ENCODE measurements around the gene ALPP. TPM values are rescaled to one million over a fixed set of nuclear protein-coding genes. Genes with fewer than 3 reads are reported as not detected.
"Not testable (repeated sequence)": the region's sequence is repeated elsewhere in the genome, so short reads cannot be mapped to it uniquely, and the experiment has no call there.

Gene ALPP
- polyA plus RNA-seq, 1 experiment = not detected

- no peaks in the 10 kb centered on the region; the same call in 1 of the 2 replicates for H3K9me3 ChIP-seq (ENCODE audit: control insufficient read depth, insufficient read depth, low read length)
- peaks cover 39% of the 10 kb centered on the region for H3K27me3 ChIP-seq (ENCODE audit: control insufficient read depth, insufficient read depth, low read length)
- H3K4me3 ChIP-seq (ENCODE audit: low read depth, low read length) = no peak overlapping the region
- no peak overlapping the region for H3K27ac ChIP-seq (ENCODE audit: low read depth, low read length)
- ChIA-PET CTCF (no interaction called here), POLR2A (no interaction called here)
- TF ChIP-seq CTCF (IDR thresholded peaks at IDR 0.05; ENCODE audit: low read depth, low read length) = no peak
- DNase-seq (ENCODE audit: low read depth, low spot score) = no peak
Measured at GRCh38 chr2:232353096-232353495, 25.5 kb upstream of the ALPP start.

GRCh38 chr2:232353660-232354059, 24.9 kb upstream of the ALPP start:
- CTCF ChIA-PET = no interaction called here
- POLR2A ChIA-PET = no interaction called here
- TF ChIP-seq CTCF (IDR thresholded peaks at IDR 0.05; ENCODE audit: low read depth, low read length) = no peak
- H3K4me3 ChIP-seq (ENCODE audit: low read depth, low read length) = no peak overlapping the region
- no peak for DNase-seq (ENCODE audit: low read depth, low spot score)
- H3K27ac ChIP-seq (ENCODE audit: low read depth, low read length) = no peak overlapping the region
- H3K27me3 ChIP-seq (ENCODE audit: control insufficient read depth, insufficient read depth, low read length) = peaks cover 39% of the 10 kb centered on the region
- H3K9me3 ChIP-seq (ENCODE audit: control insufficient read depth, insufficient read depth, low read length) = no peaks in the 10 kb centered on the region; the same call in 1 of the 2 replicates

GRCh38 chr2:232354069-232354468, 24.5 kb upstream of the ALPP start:
- no peak overlapping the region for H3K27ac ChIP-seq (ENCODE audit: low read depth, low read length)
- no peak for DNase-seq (ENCODE audit: low read depth, low spot score)
- POLR2A ChIA-PET = no interaction called here
- TF ChIP-seq CTCF (IDR thresholded peaks at IDR 0.05; ENCODE audit: low read depth, low read length) = no peak
- H3K27me3 ChIP-seq (ENCODE audit: control insufficient read depth, insufficient read depth, low read length) = peaks cover 39% of the 10 kb centered on the region
- H3K9me3 ChIP-seq (ENCODE audit: control insufficient read depth, insufficient read depth, low read length) = no peaks in the 10 kb centered on the region; the same call in 1 of the 2 replicates
- CTCF ChIA-PET = no interaction called here
- H3K4me3 ChIP-seq (ENCODE audit: low read depth, low read length) = no peak overlapping the region

GRCh38 chr2:232361646-232362045, 16.9 kb upstream of the ALPP start:
- no peak for TF ChIP-seq CTCF (IDR thresholded peaks at IDR 0.05; ENCODE audit: low read depth, low read length)
- Histone ChIP-seq H3K27me3 (ENCODE audit: control insufficient read depth, insufficient read depth, low read length) (no peaks in the 10 kb centered on the region), H3K9me3 (ENCODE audit: control insufficient read depth, insufficient read depth, low read length) (no peaks in the 10 kb centered on the region), H3K27ac (ENCODE audit: low read depth, low read length) (no peak overlapping the region), H3K4me3 (ENCODE audit: low read depth, low read length) (no peak overlapping the region)
- DNase-seq (ENCODE audit: low read depth, low spot score) = no peak
- CTCF ChIA-PET = no interaction called here
- POLR2A ChIA-PET = no interaction called here

GRCh38 chr2:232362174-232362900, 16.2 kb upstream of the ALPP start:
- Histone ChIP-seq H3K27me3 (ENCODE audit: control insufficient read depth, insufficient read depth, low read length) (no peaks in the 10 kb centered on the region), H3K4me3 (ENCODE audit: low read depth, low read length) (no peak overlapping the region), H3K27ac (ENCODE audit: low read depth, low read length) (no peak overlapping the region), H3K9me3 (ENCODE audit: control insufficient read depth, insufficient read depth, low read length) (no peaks in the 10 kb centered on the region)
- ChIA-PET POLR2A (no interaction called here), CTCF (no interaction called here)
- TF ChIP-seq CTCF (IDR thresholded peaks at IDR 0.05; ENCODE audit: low read depth, low read length) = no peak
- no peak for DNase-seq (ENCODE audit: low read depth, low spot score)

GRCh38 chr2:232363064-232363783, 15.3 kb upstream of the ALPP start:
- ChIA-PET CTCF (interaction anchor here (1.9 kb wide), 1 partner anchor 463 kb away, joined by 4 read pairs; no protein-coding TSS in a partner anchor), POLR2A (interaction anchor here (0.6 kb wide), 1 partner anchor 13 kb away, joined by 4 read pairs; no protein-coding TSS in a partner anchor)
- not testable (repeated sequence) for H3K27ac ChIP-seq (ENCODE audit: low read depth, low read length)

More at GRCh38 chr2:232363064-232363783, 15.3 kb upstream of the ALPP start:
- H3K27me3 ChIP-seq (ENCODE audit: control insufficient read depth, insufficient read depth, low read length); H3K9me3 ChIP-seq (ENCODE audit: control insufficient read depth, insufficient read depth, low read length); DNase-seq (ENCODE audit: low read depth, low spot score); H3K4me3 ChIP-seq (ENCODE audit: low read depth, low read length): not testable (repeated sequence)
